Hematopoietic multipotent progenitor cell (in vitro differentiated cells): ENCODE measurements around the gene MAP3K20. TPM values are rescaled to one million over a fixed set of nuclear protein-coding genes. Genes with fewer than 3 reads are reported as not detected.

Experiments used
- DNase-seq, 3 donors: peaks; one replicate each; pipeline ENCODE4 v3.0.0-alpha.2; 2011 to 2015; ENCODE audit warnings: low read depth in 2 of 3, low spot score in 2 of 3
- total RNA-seq: library from RNA; depleted of rRNA; stranded (reverse); fragments of >200 nt; gene quantifications from one replicate; pipeline ENCODE4 v1.2.3, GENCODE V29; 2012

The MAP3K20 gene
- total RNA-seq, 1 donor: 10.2 TPM

GRCh38 chr2:173221937-173222594 lies 146.4 kb downstream of the MAP3K20 start:
- no peak for DNase-seq

DNA sequence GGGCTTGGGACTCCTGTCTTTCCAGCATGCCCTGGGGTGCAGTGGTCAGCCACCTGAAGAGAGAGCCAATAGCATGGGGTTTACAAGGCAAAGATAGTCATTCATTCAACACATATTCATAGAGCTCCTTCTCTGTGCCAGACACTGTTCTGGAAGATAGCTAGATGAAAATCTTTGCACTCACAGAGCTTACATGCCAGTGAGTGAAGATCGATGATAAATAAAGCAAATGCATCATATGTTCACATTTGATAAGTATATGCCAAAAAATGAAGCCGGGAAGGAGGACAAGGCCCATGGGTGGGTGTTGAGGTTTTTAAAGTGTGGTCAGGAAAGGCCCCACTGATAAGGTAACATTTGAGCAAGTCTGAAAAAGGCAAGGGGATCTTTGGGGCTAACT lies 148.2 kb downstream of the MAP3K20 start:
- no peak for DNase-seq

GRCh38 chr2:173226899-173227698 lies 151.5 kb downstream of the MAP3K20 start:
- DNase-seq: no peak

DNA sequence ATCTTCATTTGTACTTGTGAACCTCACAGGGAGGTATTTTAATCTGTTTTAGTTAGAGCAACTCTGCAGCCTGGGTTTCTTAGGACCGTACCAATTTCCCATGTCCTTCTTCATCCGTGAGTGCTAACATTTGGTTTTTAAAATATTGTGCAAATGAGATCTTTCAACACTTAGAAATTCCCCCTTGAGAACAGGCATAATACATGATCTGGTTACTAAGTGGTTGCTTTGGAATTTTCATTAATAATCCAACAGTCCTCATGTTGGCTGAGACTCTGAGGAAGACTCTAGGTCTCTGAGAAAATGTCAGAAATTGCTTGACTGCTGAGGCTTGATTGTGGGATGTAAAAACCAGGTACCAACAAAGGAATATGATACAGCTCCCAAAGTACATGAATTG lies 153.4 kb downstream of the MAP3K20 start:
- no peak for DNase-seq

- no peak for DNase-seq
Observed at GRCh38 chr2:173230181-173230580, 154.5 kb downstream of the MAP3K20 start.

- DNase-seq: no peak
Observed at GRCh38 chr2:173231042-173231441, 155.4 kb downstream of the MAP3K20 start.

GRCh38 chr2:173231465-173231864 lies 155.8 kb downstream of the MAP3K20 start:
- no peak for DNase-seq

- no peak for DNase-seq
Observed at GRCh38 chr2:173232956-173233744, 157.5 kb downstream of the MAP3K20 start.

GRCh38 chr2:173235947-173236803 lies 160.5 kb downstream of the MAP3K20 start:
- no peak for DNase-seq

DNA sequence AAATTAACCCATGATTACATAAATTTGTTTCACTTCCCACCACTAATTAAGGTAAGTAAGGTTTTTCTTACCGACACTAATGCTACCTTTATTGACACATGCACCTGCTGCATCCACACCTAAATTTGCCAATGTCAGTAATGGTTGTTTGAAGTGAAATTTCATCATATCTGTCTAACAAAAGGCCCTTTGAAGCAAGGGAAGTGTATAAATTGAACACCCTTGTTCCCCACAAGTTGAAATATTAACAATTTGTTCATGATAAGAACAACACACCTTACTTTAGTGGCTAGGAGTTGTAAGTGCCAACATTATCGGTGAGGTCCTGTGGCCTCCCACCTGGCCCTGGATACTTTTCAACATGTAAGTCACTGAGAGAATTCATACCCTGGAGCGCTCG lies 162.7 kb downstream of the MAP3K20 start:
- no peak for DNase-seq

- no peak for DNase-seq
Observed at GRCh38 chr2:173238831-173239230, 163.2 kb downstream of the MAP3K20 start.

DNA sequence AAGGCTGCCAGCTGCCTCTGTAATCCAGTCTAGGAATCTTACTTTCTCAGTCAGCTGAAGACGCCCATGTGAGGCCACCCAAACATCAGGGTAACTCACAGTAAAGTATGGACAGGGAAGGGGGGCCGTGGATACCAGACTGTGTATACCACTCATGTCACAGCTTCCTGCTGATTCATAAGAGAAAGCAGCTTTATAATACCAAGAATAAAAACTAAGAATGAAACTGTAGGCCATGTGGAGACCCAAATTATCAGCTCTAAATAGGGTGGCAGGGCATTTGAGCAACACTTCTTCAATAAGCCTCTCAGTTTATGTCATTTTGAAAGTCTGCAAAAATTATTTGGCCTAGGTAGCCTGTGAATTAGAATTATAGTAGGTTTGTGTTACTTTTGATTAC lies 164.0 kb downstream of the MAP3K20 start:
- no peak for DNase-seq

DNA sequence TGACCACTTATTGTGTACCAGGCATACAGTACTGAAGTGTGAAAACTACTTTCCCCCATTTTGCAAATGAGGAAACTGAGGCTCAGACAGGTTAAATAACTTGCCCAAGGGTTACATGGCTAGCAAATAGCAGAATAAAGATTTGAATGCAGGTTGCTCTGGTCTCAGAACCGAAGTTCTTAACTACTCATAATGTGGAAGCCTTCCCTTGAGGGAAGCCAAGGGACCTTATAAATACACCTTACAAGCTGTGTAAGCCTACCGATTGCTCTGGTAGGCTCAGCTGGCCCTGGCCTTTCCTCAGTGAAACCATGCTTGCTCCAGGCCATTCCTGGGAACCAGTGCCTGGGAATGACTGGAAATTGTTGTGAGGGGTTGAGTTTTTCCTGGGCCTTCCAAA lies 164.4 kb downstream of the MAP3K20 start:
- no peak for DNase-seq

GRCh38 chr2:173241643-173242042 lies 166.0 kb downstream of the MAP3K20 start:
- DNase-seq: no peak

GRCh38 chr2:173247156-173247555 lies 171.5 kb downstream of the MAP3K20 start:
- no peak for DNase-seq

DNA sequence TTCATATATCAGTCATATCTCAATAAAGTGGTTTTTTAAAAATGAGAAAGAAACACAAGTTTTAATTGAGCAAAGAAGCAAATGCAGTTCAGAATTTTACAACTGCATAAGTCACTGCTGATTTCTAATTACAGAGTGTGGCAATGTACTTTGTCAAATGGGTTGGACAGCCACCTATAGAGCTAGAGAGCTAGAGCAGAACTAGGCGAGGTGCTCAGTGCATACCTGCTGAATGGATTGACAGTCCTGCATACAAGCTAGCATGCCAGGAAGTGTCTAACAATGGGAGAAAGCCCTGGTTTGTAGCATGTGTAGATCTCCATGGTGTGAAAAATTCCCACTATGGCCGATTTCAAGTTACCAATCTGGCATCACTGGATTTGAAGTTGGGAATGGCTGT lies 172.7 kb downstream of the MAP3K20 start:
- no peak for DNase-seq

DNA sequence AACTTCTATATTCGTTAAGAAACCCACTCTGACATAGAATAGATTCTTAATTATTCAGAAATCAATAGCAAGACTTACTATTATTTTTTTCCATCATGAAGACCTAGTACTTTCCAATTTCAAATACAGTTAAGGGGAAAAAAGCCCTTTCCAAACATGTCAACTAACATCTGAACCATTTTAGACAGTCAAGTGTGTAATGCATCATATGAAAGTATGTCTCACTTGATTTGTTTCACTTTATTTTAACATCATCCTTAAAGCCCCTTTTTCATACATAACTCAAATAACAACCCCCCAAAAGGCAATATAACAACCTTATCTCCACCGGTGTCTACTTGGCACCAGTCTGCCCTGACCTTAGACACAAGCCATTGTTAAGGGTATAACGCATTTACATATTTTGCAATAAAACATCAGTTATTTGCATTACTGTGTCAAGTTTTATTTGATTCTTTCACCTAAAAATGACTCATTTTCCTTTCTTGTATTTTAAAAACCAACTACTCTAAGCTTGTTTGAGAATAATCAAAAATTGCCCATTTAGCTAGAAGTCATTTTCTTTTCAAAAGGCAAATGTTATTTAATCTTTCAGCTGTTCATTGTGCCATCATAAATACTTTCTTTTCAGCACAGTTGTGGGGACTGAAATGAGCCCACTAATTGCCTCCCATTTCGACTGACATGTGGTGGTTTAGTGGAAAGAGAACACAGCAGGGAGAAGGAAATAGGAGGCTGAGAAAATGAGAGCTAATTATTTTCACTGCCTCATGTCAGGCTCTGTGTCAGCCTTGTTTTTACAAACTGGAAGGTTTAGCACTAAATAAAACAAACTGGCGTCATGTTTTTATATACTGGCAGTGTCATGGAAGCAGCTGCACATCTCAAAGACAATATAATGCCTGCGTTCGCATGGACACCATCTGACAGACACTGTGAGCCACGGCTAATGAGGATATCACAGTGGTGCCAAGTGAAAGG lies 174.3 kb downstream of the MAP3K20 start:
- no peak for DNase-seq

- no peak for DNase-seq
Observed at GRCh38 chr2:173251225-173251624, 175.6 kb downstream of the MAP3K20 start.

DNA sequence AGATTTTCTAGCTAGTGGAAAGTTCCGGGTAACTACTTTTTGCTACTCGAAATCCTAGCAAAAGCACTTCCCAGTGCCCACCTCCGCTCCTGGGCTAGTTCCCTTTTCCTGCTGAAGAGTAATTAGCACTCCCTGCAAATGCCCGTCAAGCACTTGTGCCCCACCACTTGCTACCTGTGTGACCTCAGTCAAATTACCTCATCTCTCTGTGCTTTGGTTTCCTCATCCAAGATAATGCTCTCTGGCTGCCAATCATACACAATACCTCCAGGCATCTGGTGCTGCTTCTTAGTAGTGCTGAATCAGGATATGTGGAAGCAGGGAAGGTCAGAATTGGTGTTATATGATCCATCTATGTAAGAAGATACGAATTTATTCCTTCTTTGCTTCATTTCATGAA lies 176.9 kb downstream of the MAP3K20 start:
- no peak for DNase-seq
